ENCODE results near the gene BRDT.

- TF ChIP-seq CTCF (IDR thresholded peaks at IDR 0.05; ENCODE audit: extremely low read depth in 1 of 2, insufficient read depth in 1 of 2, low read depth in 1 of 2, low read length in 2 of 2) (no peak), EZH2 (IDR thresholded peaks at IDR 0.05; ENCODE audit: borderline replicate concordance, low read depth, low read length, severe bottlenecking) (no peak), POLR2A (IDR thresholded peaks at IDR 0.05; ENCODE audit: low read depth, low read length) (no peak)
Observed at GRCh38 chr1:91912266-91912665, 36.9 kb upstream of the BRDT start.

All from endothelial cell of umbilical vein (primary cell).